Body of pancreas (tissue), 4 donors: ENCODE measurements around the gene NLRP9.

Experiments used
- CTCF ChIP-seq, 7 experiments: fragments of 450-650 bp in 4 of 7; fragments of 200-600 bp in 3 of 7; sonication (generic) in 3 of 7; IDR thresholded peaks; one replicate each; pipeline ENCODE4 v1.5.1; 2016 to 2019; ENCODE audit warnings: antibody characterized with exemption in 7 of 7
- POLR2A ChIP-seq, 3 donors: fragments of 450-650 bp; IDR thresholded peaks; one replicate each; pipeline ENCODE4 v1.6.1; 2016; ENCODE audit warnings: antibody characterized with exemption in 3 of 3, mild to moderate bottlenecking in 2 of 3

- TF ChIP-seq POLR2A (IDR thresholded peaks at IDR 0.05) = no peak
- TF ChIP-seq CTCF (IDR thresholded peaks at IDR 0.05) = no peak
Measured at GRCh38 chr19:55699221-55699620, 39.0 kb downstream of the NLRP9 start.
